SK-N-SH (cell line): ENCODE data around the gene PLA2G2C.

Experiments
- CHD2 ChIP-seq: fragments of 150-350 bp; IDR thresholded peaks from 2 replicates; pipeline ENCODE4 v1.6.1; 2018; ENCODE audit warnings: low read length; ENCODE audit not compliant: partially characterized antibody
- FOXJ3 ChIP-seq: sonication (generic); formaldehyde crosslinking; IDR thresholded peaks from 2 replicates; pipeline ENCODE4 v1.5.1; 2020; ENCODE audit warnings: mild to moderate bottlenecking, missing genetic modification reagents
- FOXM1 ChIP-seq: IDR thresholded peaks from 2 replicates; pipeline ENCODE4 v1.4.0; 2012; ENCODE audit warnings: low read depth, mild to moderate bottlenecking
- GATA2 ChIP-seq: sonication (generic); formaldehyde crosslinking; IDR thresholded peaks from 2 replicates; pipeline ENCODE4 v1.5.0; 2020; ENCODE audit warnings: mild to moderate bottlenecking, missing genetic modification reagents
- MXI1 ChIP-seq: IDR thresholded peaks from 2 replicates; pipeline ENCODE4 v1.6.1; 2012; ENCODE audit warnings: mild to moderate bottlenecking, low read depth, low read length, improper control_type of control experiment
- PBX3 ChIP-seq: IDR thresholded peaks from 2 replicates; pipeline ENCODE4; 2012
- RAD21 ChIP-seq: IDR thresholded peaks from 2 replicates; pipeline ENCODE4 v1.6.1; 2012; ENCODE audit warnings: mild to moderate bottlenecking, low read length
- RFX5 ChIP-seq: IDR thresholded peaks from 2 replicates; pipeline ENCODE4 v1.6.1; 2012; ENCODE audit warnings: mild to moderate bottlenecking, improper control_type of control experiment, low read length
- TCF12 ChIP-seq: IDR thresholded peaks from 2 replicates; pipeline ENCODE4 v1.4.0; 2012
- YY1 ChIP-seq: IDR thresholded peaks from 2 replicates; pipeline ENCODE4 v1.4.0; 2012; ENCODE audit warnings: low read depth, mild to moderate bottlenecking
- TF ChIP-seq, protein P1 (sequence below): fragments of 200-600 bp; sonication (generic); IDR thresholded peaks from 2 replicates; pipeline ENCODE4 v1.6.1; 2017; ENCODE audit warnings: antibody characterized with exemption, mild to moderate bottlenecking, moderate library complexity
- TF ChIP-seq, protein P2 (sequence below): IDR thresholded peaks from 2 replicates; pipeline ENCODE4 v1.6.1; 2012; ENCODE audit warnings: mild to moderate bottlenecking, low read depth, low read length, moderate library complexity

DNA sequence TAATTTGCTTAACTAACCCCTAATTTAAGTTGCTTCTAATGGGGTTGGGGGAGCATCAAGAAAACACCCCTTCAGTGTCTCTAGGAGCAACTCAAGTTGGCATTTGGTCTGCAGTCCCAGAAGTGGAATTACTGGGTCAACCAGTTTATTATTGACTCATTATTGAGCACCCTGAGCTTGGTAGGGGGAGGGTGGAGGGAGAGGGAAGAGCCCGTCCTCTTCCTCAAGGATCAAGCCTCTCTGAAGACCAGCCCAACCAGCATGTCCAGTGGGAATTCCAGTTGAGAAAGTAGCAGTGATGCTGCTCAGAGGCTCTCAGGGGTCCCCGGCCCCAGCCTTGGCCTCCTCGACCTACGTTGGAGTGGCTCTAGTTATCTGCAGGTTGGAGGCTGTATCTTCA is 49.3 kb downstream of the PLA2G2C start:
- TF ChIP-seq, protein P1, sequence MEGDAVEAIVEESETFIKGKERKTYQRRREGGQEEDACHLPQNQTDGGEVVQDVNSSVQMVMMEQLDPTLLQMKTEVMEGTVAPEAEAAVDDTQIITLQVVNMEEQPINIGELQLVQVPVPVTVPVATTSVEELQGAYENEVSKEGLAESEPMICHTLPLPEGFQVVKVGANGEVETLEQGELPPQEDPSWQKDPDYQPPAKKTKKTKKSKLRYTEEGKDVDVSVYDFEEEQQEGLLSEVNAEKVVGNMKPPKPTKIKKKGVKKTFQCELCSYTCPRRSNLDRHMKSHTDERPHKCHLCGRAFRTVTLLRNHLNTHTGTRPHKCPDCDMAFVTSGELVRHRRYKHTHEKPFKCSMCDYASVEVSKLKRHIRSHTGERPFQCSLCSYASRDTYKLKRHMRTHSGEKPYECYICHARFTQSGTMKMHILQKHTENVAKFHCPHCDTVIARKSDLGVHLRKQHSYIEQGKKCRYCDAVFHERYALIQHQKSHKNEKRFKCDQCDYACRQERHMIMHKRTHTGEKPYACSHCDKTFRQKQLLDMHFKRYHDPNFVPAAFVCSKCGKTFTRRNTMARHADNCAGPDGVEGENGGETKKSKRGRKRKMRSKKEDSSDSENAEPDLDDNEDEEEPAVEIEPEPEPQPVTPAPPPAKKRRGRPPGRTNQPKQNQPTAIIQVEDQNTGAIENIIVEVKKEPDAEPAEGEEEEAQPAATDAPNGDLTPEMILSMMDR = no peak
- TF ChIP-seq GATA2 (CRISPR knock-in tag) = no peak
- no peak for TF ChIP-seq FOXM1
- TF ChIP-seq YY1 = no peak
- TF ChIP-seq FOXJ3 (CRISPR knock-in tag) = no peak
- no peak for TF ChIP-seq TCF12
- TF ChIP-seq RAD21 = no peak
- no peak for TF ChIP-seq RFX5
- TF ChIP-seq, protein P2, sequence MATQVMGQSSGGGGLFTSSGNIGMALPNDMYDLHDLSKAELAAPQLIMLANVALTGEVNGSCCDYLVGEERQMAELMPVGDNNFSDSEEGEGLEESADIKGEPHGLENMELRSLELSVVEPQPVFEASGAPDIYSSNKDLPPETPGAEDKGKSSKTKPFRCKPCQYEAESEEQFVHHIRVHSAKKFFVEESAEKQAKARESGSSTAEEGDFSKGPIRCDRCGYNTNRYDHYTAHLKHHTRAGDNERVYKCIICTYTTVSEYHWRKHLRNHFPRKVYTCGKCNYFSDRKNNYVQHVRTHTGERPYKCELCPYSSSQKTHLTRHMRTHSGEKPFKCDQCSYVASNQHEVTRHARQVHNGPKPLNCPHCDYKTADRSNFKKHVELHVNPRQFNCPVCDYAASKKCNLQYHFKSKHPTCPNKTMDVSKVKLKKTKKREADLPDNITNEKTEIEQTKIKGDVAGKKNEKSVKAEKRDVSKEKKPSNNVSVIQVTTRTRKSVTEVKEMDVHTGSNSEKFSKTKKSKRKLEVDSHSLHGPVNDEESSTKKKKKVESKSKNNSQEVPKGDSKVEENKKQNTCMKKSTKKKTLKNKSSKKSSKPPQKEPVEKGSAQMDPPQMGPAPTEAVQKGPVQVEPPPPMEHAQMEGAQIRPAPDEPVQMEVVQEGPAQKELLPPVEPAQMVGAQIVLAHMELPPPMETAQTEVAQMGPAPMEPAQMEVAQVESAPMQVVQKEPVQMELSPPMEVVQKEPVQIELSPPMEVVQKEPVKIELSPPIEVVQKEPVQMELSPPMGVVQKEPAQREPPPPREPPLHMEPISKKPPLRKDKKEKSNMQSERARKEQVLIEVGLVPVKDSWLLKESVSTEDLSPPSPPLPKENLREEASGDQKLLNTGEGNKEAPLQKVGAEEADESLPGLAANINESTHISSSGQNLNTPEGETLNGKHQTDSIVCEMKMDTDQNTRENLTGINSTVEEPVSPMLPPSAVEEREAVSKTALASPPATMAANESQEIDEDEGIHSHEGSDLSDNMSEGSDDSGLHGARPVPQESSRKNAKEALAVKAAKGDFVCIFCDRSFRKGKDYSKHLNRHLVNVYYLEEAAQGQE = no peak
- TF ChIP-seq MXI1 = no peak
- no peak for TF ChIP-seq PBX3
- no peak for TF ChIP-seq CHD2
